Measurements from ENCODE around the gene MAJIN. TPM values are rescaled to one million over a fixed set of nuclear protein-coding genes. Genes with fewer than 3 reads are reported as not detected.

Gene MAJIN
- total and polyA plus RNA-seq, 10 of the 15 experiments (the other 5 are each of a cell fraction or from before 2014, with no cell fraction given): 0.10 TPM; not detected in 9

DNA sequence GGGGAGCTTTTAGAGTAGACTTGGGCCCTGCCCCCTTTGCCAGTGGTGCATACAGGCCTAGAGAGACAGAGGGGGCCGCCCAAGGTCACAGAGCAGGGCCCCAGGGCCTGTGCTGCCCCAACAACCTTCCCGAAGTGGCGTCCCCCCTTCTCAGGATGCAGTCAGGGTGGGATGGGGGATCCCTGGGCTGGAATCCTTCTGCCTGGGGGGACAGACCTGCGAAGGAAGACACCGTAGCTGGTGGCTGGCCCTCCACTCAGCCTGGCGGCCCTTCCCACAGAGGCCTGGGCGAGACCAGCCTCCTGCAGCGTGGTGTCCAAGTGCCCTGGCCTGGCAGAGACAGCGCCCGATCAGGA lies 79.1 kb downstream of the MAJIN start:
- WGBS (ENCODE audit: insufficient coverage, insufficient replicate concordance, low lambda C conversion rate, missing lambda C conversion rate): 79% methylated on average over 10 of the region's 10 CpGs
- ChIA-PET POLR2A (interaction anchor here (0.8 to 1.7 kb wide), 5 partner anchors 19 to 47 kb away, joined by 3 to 5 read pairs (median 3); no protein-coding TSS in a partner anchor), RAD21 (ENCODE audit: unreplicated experiment) (interaction anchor here (1.2 to 5.7 kb wide), 3 partner anchors 11 to 45 kb away, joined by 3 to 101 read pairs (median 3); no protein-coding TSS in a partner anchor)

More for the DNA sequence above, 79.1 kb downstream of the MAJIN start:
- intact Hi-C loops (cut with micrococcal nuclease; ENCODE audit: unreplicated experiment) (no loop called here), in situ Hi-C loops (cut with MboI) (loop anchor here (5.0 kb wide), 1 partner anchor 46 kb away; no protein-coding TSS in a partner anchor)
- Histone ChIP-seq H3K79me2 (ENCODE audit: control insufficient read depth, insufficient read depth, low read length) (no peaks in the 10 kb centered on the region), H3K4me3 (no peak overlapping the region), H3K9me3 (replicated peaks; ENCODE audit: control insufficient read depth, insufficient read depth, low read length) (no peaks in the 10 kb centered on the region), H3K4me2 (ENCODE audit: control insufficient read depth, insufficient read depth) (no peak overlapping the region), H3K36me3 (ENCODE audit: control insufficient read depth in 2 of 2, insufficient read depth in 2 of 2, low read length in 1 of 2) (no peaks in the 10 kb centered on the region), H3K4me1 (ENCODE audit: control insufficient read depth, insufficient read depth, low read length) (peaks cover 7% of the 10 kb centered on the region), H3K27me3 (replicated peaks in 1 of 2; ENCODE audit: control insufficient read depth in 2 of 2, insufficient read depth in 2 of 2, low read length in 1 of 2) (no peaks in the 10 kb centered on the region), H2AFZ (ENCODE audit: control insufficient read depth, low read depth, low read length) (no peak overlapping the region), H3K9ac (ENCODE audit: control insufficient read depth, insufficient read depth, low read length) (no peak overlapping the region), H3K27ac (ENCODE audit: control insufficient read depth, insufficient read depth) (no peak overlapping the region), H4K20me1 (ENCODE audit: control insufficient read depth, insufficient read depth) (no peaks in the 10 kb centered on the region)
- CTCF ChIA-PET: interaction anchor here (0.5 to 30.0 kb wide), 6 partner anchors 8 to 121 kb away, joined by 3 to 1208 read pairs (median 13); partner anchors contain the start of genes ARL2, CDC42BPG and EHD1
- ATAC-seq (no peak), DNase-seq (ENCODE audit: low read depth, low spot score) (no peak), FAIRE-seq (no peak)
- no peak for TF ChIP-seq CREM (IDR thresholded peaks at IDR 0.05; ENCODE audit: low read depth)
- TF ChIP-seq YY1 (IDR thresholded peaks at IDR 0.05; ENCODE audit: low read depth, low read length): no peak
- no peak for TF ChIP-seq NFIC (IDR thresholded peaks at IDR 0.05; ENCODE audit: low read depth, low read length)
- TF ChIP-seq JUNB (IDR thresholded peaks at IDR 0.05): no peak
- no peak for TF ChIP-seq MYC (IDR thresholded peaks at IDR 0.05; ENCODE audit: insufficient read depth, insufficient read length, insufficient replicate concordance, low read length, severe bottlenecking)
- TF ChIP-seq, protein P1, sequence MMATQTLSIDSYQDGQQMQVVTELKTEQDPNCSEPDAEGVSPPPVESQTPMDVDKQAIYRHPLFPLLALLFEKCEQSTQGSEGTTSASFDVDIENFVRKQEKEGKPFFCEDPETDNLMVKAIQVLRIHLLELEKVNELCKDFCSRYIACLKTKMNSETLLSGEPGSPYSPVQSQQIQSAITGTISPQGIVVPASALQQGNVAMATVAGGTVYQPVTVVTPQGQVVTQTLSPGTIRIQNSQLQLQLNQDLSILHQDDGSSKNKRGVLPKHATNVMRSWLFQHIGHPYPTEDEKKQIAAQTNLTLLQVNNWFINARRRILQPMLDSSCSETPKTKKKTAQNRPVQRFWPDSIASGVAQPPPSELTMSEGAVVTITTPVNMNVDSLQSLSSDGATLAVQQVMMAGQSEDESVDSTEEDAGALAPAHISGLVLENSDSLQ (IDR thresholded peaks at IDR 0.05): no peak
- TF ChIP-seq RELA (IDR thresholded peaks at IDR 0.05; ENCODE audit: borderline replicate concordance, partially characterized antibody): no peak
- TF ChIP-seq, protein P2, sequence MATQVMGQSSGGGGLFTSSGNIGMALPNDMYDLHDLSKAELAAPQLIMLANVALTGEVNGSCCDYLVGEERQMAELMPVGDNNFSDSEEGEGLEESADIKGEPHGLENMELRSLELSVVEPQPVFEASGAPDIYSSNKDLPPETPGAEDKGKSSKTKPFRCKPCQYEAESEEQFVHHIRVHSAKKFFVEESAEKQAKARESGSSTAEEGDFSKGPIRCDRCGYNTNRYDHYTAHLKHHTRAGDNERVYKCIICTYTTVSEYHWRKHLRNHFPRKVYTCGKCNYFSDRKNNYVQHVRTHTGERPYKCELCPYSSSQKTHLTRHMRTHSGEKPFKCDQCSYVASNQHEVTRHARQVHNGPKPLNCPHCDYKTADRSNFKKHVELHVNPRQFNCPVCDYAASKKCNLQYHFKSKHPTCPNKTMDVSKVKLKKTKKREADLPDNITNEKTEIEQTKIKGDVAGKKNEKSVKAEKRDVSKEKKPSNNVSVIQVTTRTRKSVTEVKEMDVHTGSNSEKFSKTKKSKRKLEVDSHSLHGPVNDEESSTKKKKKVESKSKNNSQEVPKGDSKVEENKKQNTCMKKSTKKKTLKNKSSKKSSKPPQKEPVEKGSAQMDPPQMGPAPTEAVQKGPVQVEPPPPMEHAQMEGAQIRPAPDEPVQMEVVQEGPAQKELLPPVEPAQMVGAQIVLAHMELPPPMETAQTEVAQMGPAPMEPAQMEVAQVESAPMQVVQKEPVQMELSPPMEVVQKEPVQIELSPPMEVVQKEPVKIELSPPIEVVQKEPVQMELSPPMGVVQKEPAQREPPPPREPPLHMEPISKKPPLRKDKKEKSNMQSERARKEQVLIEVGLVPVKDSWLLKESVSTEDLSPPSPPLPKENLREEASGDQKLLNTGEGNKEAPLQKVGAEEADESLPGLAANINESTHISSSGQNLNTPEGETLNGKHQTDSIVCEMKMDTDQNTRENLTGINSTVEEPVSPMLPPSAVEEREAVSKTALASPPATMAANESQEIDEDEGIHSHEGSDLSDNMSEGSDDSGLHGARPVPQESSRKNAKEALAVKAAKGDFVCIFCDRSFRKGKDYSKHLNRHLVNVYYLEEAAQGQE (IDR thresholded peaks at IDR 0.05; ENCODE audit: low read depth, low read length): no peak
- TF ChIP-seq, protein P3, sequence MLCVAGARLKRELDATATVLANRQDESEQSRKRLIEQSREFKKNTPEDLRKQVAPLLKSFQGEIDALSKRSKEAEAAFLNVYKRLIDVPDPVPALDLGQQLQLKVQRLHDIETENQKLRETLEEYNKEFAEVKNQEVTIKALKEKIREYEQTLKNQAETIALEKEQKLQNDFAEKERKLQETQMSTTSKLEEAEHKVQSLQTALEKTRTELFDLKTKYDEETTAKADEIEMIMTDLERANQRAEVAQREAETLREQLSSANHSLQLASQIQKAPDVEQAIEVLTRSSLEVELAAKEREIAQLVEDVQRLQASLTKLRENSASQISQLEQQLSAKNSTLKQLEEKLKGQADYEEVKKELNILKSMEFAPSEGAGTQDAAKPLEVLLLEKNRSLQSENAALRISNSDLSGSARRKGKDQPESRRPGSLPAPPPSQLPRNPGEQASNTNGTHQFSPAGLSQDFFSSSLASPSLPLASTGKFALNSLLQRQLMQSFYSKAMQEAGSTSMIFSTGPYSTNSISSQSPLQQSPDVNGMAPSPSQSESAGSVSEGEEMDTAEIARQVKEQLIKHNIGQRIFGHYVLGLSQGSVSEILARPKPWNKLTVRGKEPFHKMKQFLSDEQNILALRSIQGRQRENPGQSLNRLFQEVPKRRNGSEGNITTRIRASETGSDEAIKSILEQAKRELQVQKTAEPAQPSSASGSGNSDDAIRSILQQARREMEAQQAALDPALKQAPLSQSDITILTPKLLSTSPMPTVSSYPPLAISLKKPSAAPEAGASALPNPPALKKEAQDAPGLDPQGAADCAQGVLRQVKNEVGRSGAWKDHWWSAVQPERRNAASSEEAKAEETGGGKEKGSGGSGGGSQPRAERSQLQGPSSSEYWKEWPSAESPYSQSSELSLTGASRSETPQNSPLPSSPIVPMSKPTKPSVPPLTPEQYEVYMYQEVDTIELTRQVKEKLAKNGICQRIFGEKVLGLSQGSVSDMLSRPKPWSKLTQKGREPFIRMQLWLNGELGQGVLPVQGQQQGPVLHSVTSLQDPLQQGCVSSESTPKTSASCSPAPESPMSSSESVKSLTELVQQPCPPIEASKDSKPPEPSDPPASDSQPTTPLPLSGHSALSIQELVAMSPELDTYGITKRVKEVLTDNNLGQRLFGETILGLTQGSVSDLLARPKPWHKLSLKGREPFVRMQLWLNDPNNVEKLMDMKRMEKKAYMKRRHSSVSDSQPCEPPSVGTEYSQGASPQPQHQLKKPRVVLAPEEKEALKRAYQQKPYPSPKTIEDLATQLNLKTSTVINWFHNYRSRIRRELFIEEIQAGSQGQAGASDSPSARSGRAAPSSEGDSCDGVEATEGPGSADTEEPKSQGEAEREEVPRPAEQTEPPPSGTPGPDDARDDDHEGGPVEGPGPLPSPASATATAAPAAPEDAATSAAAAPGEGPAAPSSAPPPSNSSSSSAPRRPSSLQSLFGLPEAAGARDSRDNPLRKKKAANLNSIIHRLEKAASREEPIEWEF (IDR thresholded peaks at IDR 0.05; ENCODE audit: insufficient replicate concordance, low read depth, low read length): no peak
- TF ChIP-seq MTA3 (IDR thresholded peaks at IDR 0.05; ENCODE audit: borderline replicate concordance, low read length): no peak
- SMC1A ChIA-PET (ENCODE audit: uncharacterized antibody, unreplicated experiment): interaction anchor here (0.6 to 7.2 kb wide), 4 partner anchors 28 to 618 kb away, joined by 3 to 138 read pairs (median 8); no protein-coding TSS in a partner anchor
- no TSS peak for BruUV-seq (replicated peaks)
